ENCODE results near the gene FBL.
"Not testable (repeated sequence)": the region's sequence is repeated elsewhere in the genome, so short reads cannot be mapped to it uniquely, and the experiment has no call there.

Gene FBL

DNA sequence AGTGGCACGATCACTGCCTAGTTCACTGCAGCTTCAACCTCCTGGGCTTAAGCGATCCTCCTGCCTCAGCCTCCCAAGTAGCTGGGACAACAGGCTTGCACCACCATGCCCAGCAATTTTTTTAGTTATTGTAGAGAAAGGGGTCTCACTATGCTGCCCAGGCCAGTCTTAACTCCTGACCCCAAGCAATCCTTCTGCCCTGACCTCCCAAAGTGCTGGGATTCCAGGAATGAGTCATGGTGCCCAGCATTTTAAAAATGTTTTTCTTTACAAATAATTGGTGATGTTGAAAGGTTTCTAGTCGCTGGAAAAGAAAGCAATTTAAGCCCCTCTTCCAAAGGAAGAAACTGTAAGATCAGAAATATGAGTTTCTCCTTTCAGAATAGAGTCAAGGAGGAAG, 31.6 kb downstream of the FBL start:
- H3K27me3 ChIP-seq (ENCODE audit: control insufficient read depth, low read length): peaks cover 3% of the 10 kb centered on the region; the same call in 1 of the 2 replicates
- peaks cover 5% of the 10 kb centered on the region; the same call in 1 of the 2 replicates for H3K36me3 ChIP-seq (ENCODE audit: control insufficient read depth, low read length)
- H3K79me2 ChIP-seq (ENCODE audit: control insufficient read depth, low read length): no peaks in the 10 kb centered on the region
- H3K9me2 ChIP-seq (replicated peaks; ENCODE audit: control insufficient read depth, low read length): no peaks in the 10 kb centered on the region
- no peaks in the 10 kb centered on the region for H4K20me1 ChIP-seq (ENCODE audit: control insufficient read depth, insufficient read depth, low read depth, low read length)
- H3K9me3 ChIP-seq (ENCODE audit: control insufficient read depth, insufficient read depth, low read length): no peaks in the 10 kb centered on the region
- TF ChIP-seq CTCF (IDR thresholded peaks at IDR 0.05; ENCODE audit: low read depth, low read length, poor library complexity, severe bottlenecking) (no peak), EZH2phosphoT487 (IDR thresholded peaks at IDR 0.05; ENCODE audit: borderline replicate concordance, low read length) (no peak)
- no peak overlapping the region for H3K4me3 ChIP-seq (ENCODE audit: low read length)
- no peak overlapping the region for H3K27ac ChIP-seq (ENCODE audit: low read depth, low read length)
- no peaks in the 10 kb centered on the region for H3F3A ChIP-seq (ENCODE audit: control insufficient read depth, insufficient read depth)
- H3K4me1 ChIP-seq (ENCODE audit: control insufficient read depth, low read length): no peaks in the 10 kb centered on the region
- H3K4me2 ChIP-seq (ENCODE audit: low read length): no peak overlapping the region

GRCh38 chr19:39814111-39814510, 32.1 kb downstream of the FBL start:
- H3K4me2 ChIP-seq (ENCODE audit: low read length); H3K27ac ChIP-seq (ENCODE audit: low read depth, low read length); H4K20me1 ChIP-seq (ENCODE audit: control insufficient read depth, insufficient read depth, low read depth, low read length); H3K9me3 ChIP-seq (ENCODE audit: control insufficient read depth, insufficient read depth, low read length); H3F3A ChIP-seq (ENCODE audit: control insufficient read depth, insufficient read depth); H3K4me3 ChIP-seq (ENCODE audit: low read length); H3K4me1 ChIP-seq (ENCODE audit: control insufficient read depth, low read length); H3K9me2 ChIP-seq (replicated peaks; ENCODE audit: control insufficient read depth, low read length); H3K79me2 ChIP-seq (ENCODE audit: control insufficient read depth, low read length); H3K36me3 ChIP-seq (ENCODE audit: control insufficient read depth, low read length); H3K27me3 ChIP-seq (ENCODE audit: control insufficient read depth, low read length): not testable (repeated sequence)

DNA sequence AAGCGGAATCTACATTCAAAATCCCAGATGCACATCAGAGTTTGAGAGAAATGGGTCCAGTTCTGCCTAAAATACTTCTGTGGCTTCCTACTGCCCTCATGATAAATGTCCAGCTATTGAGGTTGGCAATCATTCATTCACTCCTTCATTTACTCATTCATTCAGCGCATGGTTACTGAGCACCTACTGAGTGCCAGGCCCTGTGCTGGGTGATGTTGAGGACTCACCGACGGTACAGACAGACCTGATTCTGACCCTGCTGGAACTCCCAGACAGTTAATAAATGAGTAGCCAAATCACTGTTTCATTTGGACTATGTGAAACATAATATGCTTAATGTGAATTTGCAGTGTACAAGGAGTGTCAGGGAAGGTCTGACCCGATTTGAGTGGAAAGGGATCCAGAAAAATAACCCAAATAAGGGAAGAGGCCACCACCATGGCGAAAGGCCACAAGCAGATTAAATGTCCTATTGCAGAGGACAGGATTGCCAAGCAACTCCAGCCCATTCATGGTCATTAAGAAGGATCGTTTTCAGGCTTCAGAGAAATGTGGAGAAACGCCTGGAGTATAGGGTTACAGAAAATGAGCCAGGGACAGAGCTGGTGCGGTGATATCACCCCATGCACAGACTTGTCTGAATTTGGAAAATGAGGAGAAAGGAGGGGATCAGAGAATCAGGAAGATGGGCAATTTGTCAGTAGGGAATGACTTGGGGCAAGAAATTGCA, 32.8 kb downstream of the FBL start:
- Histone ChIP-seq H3K27me3 (ENCODE audit: control insufficient read depth, low read length) (peaks cover 3% of the 10 kb centered on the region; the same call in 1 of the 2 replicates), H3K4me2 (ENCODE audit: low read length) (no peak overlapping the region), H4K20me1 (ENCODE audit: control insufficient read depth, insufficient read depth, low read depth, low read length) (no peaks in the 10 kb centered on the region), H3K36me3 (ENCODE audit: control insufficient read depth, low read length) (peaks cover 5% of the 10 kb centered on the region; the same call in 1 of the 2 replicates), H3K27ac (ENCODE audit: low read depth, low read length) (no peak overlapping the region), H3F3A (ENCODE audit: control insufficient read depth, insufficient read depth) (no peaks in the 10 kb centered on the region), H3K9me3 (ENCODE audit: control insufficient read depth, insufficient read depth, low read length) (no peaks in the 10 kb centered on the region), H3K79me2 (ENCODE audit: control insufficient read depth, low read length) (no peaks in the 10 kb centered on the region), H3K4me1 (ENCODE audit: control insufficient read depth, low read length) (no peaks in the 10 kb centered on the region), H3K4me3 (ENCODE audit: low read length) (no peak overlapping the region), H3K9me2 (replicated peaks; ENCODE audit: control insufficient read depth, low read length) (no peaks in the 10 kb centered on the region)
- no peak for TF ChIP-seq CTCF (IDR thresholded peaks at IDR 0.05; ENCODE audit: low read depth, low read length, poor library complexity, severe bottlenecking)
- TF ChIP-seq EZH2phosphoT487 (IDR thresholded peaks at IDR 0.05; ENCODE audit: borderline replicate concordance, low read length): no peak

DNA sequence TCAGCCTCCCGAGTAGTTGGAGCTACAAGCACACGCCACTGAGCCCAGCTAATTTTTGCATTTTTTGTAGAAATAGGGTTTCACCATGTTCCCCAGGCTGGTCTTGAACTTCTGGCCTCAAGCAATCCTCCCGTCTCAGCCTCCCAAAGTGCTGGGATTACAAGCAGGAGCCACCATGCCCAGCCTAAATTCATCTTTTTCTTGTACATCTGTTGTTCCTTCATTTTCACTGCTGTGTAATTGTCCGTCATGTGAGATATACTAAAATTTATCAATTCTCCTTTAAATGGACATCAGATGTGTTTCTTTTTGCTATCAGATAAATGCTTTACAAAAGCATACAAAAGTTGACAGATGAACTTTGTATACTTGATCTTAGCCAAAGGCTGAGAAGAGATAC, 35.1 kb downstream of the FBL start:
- Histone ChIP-seq H3K9me2 (replicated peaks; ENCODE audit: control insufficient read depth, low read length) (no peaks in the 10 kb centered on the region), H3K36me3 (ENCODE audit: control insufficient read depth, low read length) (no peaks in the 10 kb centered on the region), H3K4me2 (ENCODE audit: low read length) (no peak overlapping the region), H3K27me3 (ENCODE audit: control insufficient read depth, low read length) (peaks cover 3% of the 10 kb centered on the region; the same call in 1 of the 2 replicates), H3K4me1 (ENCODE audit: control insufficient read depth, low read length) (no peaks in the 10 kb centered on the region), H3K4me3 (ENCODE audit: low read length) (no peak overlapping the region), H4K20me1 (ENCODE audit: control insufficient read depth, insufficient read depth, low read depth, low read length) (no peaks in the 10 kb centered on the region), H3K9me3 (ENCODE audit: control insufficient read depth, insufficient read depth, low read length) (no peaks in the 10 kb centered on the region), H3K27ac (ENCODE audit: low read depth, low read length) (no peak overlapping the region), H3F3A (ENCODE audit: control insufficient read depth, insufficient read depth) (no peaks in the 10 kb centered on the region), H3K79me2 (ENCODE audit: control insufficient read depth, low read length) (no peaks in the 10 kb centered on the region)
- TF ChIP-seq CTCF (IDR thresholded peaks at IDR 0.05; ENCODE audit: low read depth, low read length, poor library complexity, severe bottlenecking) (no peak), EZH2phosphoT487 (IDR thresholded peaks at IDR 0.05; ENCODE audit: borderline replicate concordance, low read length) (no peak)
